SU-DHL-6 (cell line): ENCODE results near the gene OPN3.

Experiments used
- EZH2phosphoT487 ChIP-seq: fragments of 200-600 bp; sonication (generic), shearing (Covaris generic); conservative IDR thresholded peaks from 2 replicates; pipeline ENCODE4 v1.6.1; 2018; ENCODE audit warnings: mild to moderate bottlenecking, antibody characterized with exemption, low read length, moderate library complexity, mixed read lengths
- TF ChIP-seq, protein P1 (sequence below): fragments of 200-600 bp; sonication (generic); IDR thresholded peaks from one replicate; pipeline ENCODE4 v1.5.1; 2017; ENCODE audit warnings: antibody characterized with exemption, mild to moderate bottlenecking, low read length, moderate library complexity; ENCODE audit not compliant: insufficient read depth, poor library complexity, severe bottlenecking

DNA sequence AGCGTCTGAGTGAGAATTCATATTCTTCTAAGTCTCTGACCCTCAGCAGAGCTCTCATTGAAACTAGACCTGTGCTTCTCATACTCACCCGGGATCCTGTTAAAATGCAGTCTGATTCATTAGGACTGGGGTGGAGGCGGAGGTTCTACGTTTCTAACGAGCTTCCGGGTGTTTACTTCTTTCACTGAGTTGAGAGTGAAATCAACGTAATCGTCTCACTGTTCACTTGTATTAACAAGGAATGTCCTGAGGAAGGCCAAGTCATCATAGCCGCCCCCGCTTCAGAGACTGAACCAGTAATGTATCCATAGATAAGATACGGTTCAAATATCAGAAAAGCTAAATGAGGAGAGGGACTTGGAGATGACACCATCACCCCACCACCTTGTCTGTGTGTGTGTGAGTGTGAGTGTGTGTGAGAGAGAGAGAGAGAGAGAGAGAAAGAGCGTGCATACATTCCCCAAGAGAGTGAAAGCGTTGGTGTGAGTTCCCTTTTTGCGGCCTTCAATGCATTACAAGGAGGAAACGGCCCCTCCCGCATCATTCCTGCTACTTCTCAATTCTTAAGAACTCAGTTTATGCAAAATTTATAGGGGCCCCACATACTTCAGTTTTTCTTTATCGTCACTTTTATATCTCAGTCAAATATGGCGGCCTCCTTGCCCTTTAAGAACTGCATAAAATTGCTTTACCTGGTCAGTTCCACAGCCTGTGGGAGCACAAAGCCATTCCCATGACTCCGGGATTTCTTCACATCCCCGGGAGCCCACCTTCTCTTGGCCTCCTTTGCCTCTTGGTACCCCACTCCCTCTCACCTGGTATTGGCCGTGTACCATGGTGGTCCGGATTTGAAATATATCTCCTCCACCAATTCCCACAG, 88.2 kb downstream of the OPN3 start:
- TF ChIP-seq, protein P1, sequence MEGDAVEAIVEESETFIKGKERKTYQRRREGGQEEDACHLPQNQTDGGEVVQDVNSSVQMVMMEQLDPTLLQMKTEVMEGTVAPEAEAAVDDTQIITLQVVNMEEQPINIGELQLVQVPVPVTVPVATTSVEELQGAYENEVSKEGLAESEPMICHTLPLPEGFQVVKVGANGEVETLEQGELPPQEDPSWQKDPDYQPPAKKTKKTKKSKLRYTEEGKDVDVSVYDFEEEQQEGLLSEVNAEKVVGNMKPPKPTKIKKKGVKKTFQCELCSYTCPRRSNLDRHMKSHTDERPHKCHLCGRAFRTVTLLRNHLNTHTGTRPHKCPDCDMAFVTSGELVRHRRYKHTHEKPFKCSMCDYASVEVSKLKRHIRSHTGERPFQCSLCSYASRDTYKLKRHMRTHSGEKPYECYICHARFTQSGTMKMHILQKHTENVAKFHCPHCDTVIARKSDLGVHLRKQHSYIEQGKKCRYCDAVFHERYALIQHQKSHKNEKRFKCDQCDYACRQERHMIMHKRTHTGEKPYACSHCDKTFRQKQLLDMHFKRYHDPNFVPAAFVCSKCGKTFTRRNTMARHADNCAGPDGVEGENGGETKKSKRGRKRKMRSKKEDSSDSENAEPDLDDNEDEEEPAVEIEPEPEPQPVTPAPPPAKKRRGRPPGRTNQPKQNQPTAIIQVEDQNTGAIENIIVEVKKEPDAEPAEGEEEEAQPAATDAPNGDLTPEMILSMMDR = no peak
- TF ChIP-seq EZH2phosphoT487 = no peak
